HepG2 (cell line): ENCODE results near the gene THAP5.

Source experiments
- KLF16 ChIP-seq, 2 experiments: sonication (generic) in 1 of 2; formaldehyde crosslinking in 1 of 2; IDR thresholded peaks; 2 replicates each; pipeline versions ENCODE4 v1.6.1 to v1.8.0; 2016 to 2023; ENCODE audit warnings: missing genetic modification reagents in 2 of 2, missing compliant biosample characterization in 1 of 2
- ZKSCAN1 ChIP-seq: fragments of 150-350 bp; IDR thresholded peaks from 2 replicates; pipeline ENCODE4 v1.6.1; 2014; ENCODE audit warnings: low read length

DNA sequence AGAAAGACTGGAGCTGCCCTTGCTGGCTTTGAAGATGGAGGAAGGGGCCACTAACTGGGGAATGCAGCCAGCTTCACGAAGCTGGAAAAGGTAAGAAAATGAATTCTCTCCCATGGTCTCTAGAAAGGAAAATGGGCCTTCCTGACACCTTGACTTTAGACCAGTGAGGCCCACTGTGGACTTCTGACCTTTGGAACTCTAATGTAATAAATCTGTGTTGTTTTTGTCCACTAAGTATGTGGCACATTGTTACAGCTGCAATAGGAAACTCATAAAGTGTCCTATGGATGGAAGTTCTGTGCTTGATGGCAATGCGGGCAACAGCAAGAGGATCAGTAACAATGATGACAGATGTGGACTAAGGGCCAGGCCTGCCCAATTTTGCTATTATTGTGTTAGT lies 21.1 kb upstream of the THAP5 start:
- TF ChIP-seq KLF16 (CRISPR knock-in tag; IDR thresholded peaks at IDR 0.05) (no peak), ZKSCAN1 (no peak)
